ELR (cell line): ENCODE measurements around the gene IQSEC1.

Source experiments
- DNase-seq: peaks from one replicate; pipeline ENCODE4 v3.0.0-alpha.2; 2015; ENCODE audit warnings: low read depth

IQSEC1 gene

DNA sequence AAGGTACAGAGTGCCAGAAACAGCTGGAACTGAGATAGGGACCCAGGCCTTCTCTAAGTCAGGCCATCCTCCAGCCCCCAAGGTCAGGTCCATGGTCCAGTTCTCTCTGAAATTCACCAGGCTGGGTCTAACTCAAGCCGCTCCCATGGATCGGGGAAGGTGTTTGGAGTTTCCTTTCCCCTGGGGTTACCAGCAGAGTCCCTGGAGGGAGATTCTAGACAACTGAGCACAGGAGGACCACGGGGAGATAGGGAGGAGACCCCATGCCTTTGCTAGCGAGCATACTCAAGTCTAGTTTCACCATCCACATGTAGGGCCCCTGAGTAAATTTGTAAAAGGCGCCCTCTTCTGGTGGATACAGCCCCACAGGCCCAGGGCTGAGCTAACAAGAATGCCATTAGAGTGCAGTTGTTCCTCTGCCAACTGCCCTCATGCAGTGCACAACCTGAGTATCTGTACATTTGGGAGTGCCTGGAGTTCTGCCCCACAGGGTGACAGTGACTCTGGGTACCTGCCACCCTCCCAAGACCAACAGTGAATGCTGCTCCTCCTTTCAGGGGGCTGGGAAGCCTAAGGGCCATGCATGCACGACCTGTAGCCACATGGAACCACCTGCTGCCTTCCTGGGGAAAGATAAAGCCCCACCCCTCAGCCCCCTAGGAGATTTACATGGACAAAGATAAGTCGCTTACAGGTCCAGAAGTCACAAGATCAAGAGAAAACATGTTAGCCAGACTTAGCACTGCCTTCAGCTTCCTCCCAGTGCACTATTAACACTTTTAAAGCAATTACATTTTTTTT lies 89.0 kb downstream of the IQSEC1 start:
- DNase-seq = peak; percentile 65

DNA sequence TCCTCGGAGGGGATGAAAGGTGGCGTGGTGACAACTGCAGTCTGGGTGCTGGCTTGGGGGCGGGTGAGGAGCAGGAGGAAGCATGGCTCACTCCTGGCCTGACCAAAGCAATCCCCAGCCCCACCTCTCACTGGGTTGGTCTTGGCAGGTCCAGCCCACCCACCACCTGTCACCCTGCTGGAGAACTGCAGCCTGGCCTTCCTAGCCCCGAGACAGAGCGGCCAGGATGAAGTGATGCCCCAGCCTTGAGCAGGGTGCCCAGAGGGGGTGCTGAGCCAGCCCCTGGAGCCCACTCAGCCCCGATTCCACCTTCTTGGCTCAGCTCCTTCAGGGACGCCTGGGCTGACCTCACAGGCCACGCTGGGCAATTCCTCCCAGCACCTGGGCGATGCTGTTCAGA lies 89.9 kb downstream of the IQSEC1 start:
- DNase-seq = no peak

DNA sequence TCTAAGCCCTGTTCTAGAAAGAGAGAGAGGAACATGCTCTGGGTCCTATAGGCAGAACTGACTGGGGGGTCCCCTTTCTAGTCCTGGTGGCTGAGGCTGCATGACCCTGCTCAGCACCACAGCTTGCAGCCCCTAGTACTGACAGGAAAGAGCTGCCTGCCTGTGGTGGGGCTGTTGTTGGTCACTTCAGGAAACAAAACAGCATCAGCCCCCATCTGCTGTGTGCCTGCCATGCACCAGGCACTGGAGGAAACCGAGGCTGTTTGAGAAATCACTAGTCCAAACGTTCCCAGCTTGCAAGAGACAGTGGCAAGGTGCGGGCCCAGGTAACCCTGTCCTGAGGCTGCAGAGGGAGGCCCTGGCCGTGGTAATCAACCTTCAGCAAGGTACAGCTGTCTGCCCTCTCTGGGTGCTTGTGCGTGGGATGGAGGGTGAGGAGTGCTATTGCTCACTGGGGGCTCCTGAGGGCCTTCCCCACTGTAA lies 90.6 kb downstream of the IQSEC1 start:
- no peak for DNase-seq

DNA sequence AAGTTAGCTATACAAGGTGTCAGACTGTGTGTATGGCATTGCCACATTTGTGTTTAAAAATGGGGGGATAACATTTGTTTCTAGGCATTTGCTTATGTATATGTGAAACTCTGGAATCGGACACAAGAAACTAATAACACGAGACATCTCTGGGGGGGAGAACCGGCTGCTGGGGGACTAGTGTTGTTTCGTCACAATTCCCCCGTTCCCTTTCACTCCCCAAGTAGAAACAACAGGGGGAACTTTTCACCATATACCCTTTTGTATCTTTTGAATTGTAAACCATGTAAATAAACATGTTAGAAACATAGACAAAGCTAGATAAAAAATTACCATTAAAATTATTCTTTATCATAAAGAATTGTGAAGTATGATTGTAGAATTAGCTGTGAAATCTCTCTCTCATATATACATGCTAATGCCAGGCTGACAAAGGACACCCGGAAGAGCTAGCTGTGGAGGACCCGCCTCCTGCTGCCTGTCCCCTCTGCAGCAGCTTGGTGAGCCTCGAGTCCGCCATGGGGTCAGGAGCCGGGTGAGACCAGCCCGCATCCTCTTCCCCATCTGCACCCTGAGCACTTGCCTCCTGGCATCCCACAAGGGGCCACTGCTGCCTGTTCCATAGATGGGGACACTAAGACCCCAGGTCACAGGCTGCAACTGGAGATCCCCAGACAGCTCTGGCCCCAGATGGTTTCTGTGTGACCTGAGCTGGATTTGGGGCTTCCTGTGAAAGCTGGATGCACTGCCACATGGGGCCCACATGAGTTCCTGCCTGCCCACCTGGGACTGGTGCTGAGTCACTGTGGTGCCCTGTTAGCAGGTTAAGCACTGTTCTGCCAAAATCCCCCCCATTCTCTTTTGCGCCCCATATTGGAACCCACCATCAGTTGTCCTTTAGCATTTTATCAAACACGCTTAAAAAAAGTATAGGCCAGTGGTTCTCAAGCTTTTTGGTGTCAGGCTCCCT lies 91.6 kb downstream of the IQSEC1 start:
- DNase-seq = no peak

DNA sequence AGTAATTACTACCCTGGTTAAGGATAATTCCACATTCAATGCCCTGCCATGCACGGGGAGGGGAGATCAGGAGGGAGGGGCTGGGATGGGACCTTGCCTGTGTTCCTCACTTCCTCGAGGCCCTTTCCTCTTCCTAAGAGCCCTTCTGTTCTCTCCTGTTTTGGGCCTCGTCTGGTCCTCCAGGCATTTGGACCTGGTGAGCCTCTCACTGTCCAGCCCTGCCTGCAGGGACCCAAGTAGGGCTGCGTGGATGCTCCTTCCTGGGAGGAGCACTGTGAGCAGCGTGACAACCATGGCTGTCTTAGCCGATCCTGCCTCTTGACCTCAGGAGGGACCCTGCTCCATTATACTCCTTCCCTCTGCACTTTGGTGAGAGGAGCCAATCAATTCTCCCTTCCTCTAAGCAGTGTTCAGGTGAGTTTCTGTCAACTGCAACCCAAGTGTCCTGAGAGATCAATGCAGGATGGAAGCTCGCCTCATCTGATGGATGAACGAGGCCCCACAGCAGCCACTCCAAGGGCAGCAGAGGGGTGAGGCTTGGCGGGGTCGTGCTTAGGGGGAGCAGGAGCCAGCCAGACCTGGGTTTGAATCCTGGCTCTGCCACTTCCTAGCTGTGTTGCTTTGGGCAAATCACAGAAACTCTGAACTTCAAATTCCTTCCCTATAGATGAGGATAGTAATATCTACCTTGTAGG lies 92.5 kb downstream of the IQSEC1 start:
- DNase-seq = no peak

DNA sequence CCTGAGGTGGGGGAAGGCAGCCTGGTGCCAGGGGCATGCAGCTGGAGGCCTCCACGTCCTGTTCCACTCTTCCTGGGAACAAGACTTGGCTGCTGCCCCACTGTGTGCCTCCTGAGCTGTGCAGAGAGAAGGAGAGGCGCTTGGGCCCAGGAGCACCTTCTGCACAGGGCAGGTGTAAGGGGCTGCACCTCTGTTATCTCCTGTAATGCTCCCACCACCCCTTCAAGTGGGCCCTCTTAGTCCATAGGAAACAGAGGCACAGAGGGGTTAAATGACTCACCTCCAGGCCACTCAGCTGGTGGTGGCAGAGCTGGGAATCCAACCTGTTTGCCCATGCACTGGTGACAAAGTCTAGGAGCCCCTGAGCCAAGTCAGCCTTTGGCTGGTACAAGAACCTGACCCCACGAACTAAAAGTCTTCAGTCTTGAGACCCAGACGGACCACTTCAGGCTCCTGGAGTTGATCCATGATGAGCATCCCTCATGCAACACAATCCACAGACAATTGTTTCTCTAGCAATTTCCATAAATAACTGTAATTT lies 93.2 kb downstream of the IQSEC1 start:
- no peak for DNase-seq

DNA sequence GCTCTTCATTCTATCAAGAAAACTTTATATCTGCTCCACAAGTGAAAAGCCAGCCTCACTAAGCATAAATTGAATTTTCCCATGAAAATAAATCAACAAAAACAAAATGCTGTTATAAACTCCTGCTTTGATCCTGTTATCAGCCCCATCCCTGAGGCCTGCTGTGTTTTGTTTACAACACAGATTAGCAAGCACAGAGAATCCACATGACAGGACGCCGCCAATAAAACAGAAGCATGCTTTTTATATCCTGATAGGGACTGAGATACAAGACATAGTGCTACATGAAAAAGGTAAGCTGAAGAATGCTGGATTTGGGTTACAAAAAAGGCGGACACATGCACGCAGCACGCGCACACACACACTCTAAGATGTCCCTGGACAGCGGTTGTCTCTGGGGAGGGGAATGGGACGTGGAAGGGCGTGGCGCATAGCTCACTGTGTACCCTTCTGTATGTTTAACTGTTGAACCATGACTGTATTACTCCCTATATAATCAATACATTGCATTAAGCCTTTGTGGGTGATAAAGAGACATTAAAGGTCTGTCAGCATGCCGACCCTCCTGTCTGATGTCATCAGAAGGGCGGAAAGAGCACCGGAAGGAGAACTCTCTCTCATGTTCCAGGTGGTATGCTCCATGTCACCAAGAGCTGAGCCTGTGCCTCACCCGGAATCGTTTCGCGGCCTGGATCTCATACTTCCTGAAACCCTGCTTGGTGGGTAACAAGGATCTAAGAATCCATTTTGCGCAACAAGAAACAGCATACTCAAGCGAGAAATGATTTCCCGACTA lies 93.9 kb downstream of the IQSEC1 start:
- DNase-seq = no peak

DNA sequence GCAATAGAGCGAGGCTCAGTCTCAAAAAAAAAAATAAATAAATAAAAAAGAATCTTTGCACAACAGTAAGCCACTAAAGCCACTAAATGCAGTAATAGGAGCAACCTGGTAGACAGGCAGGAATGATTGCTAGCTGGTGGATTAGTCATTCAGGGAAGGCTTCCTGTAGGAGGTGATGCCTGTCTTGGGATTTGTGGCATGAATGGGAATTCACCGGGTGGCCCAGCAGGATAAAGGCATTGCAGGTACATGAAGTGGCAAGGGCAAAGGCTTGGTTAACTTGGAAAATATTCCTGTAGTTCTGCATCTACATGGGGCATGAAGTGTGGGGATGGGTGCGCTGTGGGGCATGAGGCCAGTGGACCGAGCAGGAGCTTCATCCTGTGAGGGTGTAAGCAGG lies 94.5 kb downstream of the IQSEC1 start:
- no peak for DNase-seq

DNA sequence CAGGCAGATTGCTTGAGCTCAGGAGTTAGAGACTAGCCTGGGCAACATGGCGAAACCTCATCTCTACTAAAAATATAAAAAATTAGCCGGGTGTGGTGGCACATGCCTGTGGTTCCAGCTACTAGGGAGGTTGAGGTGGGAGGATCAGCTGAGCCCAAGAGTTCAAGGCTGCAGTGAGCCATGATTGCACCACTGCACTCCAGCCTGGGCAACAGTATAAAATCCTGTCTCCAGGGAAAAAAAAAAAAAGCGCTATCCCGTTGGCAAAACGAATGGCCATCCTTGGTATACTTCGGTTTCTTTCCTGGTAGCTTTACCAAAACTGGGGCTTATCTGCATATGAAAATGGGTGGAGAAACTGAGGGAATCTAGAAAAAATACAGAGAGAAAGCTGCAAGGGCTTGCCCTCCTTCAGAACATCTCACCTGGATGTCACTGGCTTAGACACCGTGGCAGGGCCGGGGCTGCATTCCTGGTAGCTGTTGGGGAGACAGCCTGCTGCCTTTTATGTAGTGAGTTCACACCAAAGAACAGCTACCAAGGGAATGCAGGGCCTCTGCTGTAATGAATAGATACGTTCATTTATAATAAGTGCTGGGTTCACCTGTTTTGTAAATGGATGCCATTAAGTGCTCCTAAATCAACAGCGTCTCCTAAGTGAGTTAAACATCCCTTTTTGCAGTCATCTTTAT lies 96.0 kb downstream of the IQSEC1 start:
- no peak for DNase-seq

DNA sequence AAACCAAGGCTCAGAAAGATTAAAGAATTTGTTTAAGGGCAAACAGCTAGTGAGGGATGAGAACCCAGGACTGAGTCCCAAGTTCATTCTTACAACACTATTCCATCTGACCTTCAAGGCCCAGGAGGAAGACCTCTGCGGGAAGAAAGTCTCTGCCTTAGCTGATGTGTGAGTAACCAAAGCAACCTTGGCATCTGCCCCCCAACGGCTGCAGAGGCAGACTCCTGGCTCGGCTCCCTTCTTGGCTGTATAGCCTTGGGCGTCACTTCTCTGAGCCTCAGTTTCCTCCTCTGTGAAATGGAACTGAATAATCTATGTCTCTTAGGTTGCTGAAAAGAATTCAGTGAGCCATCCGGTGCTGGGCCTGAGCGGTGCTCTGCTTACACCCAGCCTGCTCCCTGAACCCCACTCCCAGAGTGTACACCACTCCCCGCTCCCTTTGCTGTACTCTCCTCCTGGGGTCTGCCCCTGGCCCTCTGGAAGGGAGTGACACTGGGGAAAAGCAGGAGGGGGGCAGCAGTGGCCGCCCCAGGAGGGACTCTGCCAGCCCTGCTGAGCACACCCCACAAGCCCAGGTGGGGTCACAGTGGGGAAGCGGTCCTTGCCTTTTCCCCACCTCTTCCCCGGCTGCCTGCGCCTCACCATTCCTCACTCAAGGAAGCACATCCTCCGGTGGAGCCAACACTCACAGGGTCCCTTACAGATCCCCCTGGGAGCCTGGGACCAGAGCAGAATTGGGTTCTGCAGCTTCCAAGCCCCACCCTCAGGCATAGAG lies 97.3 kb downstream of the IQSEC1 start:
- DNase-seq = no peak

DNA sequence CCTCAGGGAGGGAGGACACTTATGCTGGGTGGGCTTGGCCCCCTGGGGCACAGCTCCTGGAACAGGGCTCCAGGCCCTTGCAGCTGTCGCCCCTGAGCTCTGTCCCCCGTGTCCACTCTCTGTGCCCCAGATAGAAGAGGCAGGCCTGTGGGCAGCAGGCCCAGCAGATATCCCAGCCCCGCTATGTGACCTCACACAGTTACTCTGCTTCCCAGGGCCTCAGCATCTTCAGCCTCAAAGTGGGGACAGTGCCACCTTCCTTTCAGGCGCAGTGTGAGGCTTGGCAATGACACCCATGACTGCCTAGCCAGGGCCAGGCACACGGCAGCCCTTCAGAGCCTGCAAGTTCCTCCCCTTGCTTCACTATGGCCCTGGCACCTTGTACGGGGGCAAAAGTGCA lies 98.4 kb downstream of the IQSEC1 start:
- DNase-seq = no peak

DNA sequence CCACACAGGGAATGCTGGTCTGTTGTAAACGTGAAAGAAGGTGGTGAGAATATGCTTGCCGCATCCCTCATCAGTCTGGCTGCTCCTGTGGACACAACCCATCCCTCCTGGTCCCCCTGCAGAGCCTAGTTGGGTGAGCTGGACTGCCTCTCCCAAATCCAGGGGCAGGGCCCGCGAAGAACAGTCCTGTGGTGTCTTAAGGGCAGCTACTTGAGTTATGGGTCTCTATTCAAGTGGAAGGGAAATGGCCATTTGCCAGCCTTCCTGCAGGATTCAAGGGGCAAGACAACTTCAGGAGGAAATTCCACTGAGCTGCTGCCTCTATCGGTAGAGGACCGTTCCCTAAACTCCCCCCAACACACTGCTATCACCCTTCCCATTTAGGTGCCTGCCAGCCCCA lies 98.9 kb downstream of the IQSEC1 start:
- no peak for DNase-seq

DNA sequence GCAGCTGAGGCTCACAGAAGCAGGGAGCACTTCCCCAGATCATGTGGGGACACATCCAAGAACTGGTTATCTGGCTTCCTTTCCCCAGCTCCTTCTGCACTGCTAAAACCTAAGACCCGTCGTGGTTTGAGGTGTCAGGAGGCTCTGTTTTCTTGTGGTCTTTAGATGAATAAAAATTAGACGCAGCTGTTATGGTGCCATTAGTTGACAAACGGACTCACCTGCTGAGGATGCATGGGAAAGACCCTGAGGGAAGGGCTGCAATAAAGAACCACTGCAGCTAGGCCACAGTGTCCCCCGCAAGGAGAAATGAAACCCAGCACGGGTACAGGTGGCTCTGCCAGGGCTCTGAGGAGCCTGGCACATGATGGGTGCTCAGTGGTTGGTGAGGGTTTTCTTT lies 99.4 kb downstream of the IQSEC1 start:
- no peak for DNase-seq

DNA sequence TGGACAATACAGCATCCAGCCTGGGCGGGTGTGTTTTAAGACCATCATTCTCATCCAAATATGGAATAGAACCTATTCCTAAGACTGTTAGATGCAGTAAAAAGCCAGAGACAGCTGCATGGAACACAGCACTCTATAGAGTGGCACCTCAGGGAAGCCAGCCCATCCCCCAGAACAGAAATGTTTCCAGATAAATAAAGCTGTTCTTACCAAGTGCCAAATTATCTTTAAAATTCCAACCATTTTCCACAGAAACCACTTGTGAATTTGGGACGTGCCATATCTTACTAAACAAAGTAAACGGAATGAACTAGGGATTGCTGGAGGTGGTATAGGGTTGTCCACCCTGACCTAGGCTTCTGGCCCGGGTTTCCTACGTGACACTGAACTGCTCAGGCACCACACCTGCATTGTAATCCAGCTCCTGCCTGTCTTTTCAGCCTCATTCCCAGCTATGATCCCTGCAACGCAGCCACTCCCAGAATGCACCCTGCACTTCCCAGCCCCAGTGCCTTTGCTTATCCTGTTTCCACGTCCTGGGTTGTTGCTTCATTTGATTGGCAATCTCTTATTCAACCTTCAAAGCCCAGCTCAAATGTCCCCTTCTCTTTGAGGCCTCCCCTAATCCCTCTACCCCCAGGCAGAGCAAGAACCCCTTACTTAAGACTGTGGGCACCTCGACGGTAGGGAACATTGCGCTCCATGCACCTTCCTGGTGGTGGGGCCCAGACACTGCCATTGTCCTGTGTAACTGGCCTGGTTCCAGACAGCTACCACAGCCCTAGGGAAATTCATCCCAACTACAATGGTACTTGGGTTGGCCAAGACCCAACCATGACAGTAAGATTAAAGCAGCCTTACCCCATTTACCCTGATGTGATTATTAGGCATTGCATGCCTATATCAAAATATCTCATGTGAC lies 100.2 kb downstream of the IQSEC1 start:
- no peak for DNase-seq

DNA sequence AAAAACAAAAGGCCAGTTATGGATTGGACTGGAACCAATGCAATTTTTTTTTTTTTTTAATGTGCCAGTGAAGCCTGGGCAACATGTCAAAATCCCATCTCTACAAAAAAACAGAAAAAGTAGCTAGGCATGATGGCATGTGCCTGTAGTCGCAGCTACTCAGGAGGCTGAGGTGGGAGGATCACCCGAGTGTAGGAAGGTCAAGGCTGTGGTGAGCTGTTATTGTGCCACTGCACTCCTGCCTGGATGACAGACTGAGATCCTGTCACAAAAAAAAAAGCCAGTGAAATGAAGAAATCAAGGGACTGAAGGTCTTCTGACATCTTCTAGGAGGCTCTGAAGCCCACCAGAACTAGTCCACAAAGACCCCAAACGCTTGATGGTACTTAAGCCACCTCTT lies 101.2 kb downstream of the IQSEC1 start:
- DNase-seq = no peak

DNA sequence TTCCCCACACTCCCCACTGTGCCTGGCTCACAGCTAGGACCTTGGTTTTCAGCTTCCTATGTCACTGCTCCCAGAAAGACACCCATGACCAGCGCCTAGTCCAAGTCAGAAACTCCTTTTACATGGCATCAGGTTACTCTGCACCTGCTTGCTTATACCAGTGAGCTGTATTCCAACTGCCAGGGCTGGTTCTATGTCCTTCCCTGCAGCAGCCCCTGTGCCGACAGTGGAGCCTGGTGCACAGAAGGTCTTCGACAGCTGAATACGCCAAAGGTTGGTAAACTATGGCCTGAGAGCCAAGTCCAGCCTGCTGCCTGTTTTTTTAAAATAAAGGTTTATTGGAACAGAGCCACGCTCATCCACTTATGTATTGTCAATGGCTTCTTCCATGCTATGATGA lies 102.5 kb downstream of the IQSEC1 start:
- no peak for DNase-seq

DNA sequence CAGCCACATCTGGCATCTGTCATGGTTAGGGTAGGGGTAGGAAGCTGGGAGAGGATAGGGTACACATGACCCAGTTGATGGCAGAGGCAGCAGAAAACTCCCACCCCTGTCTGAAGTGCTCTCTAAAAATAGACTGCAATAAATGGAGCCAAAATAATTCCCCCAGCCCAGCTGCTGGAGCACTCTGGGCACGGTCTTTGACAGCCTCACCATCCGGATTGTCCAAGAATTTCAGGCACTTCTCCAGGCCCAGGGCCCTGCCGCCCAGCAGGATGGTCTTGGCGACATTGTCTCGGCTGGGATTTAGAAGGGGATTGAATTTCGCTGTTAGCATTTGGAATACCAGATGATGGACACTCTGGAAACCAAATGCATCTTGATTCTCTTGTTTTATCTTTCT lies 103.7 kb downstream of the IQSEC1 start:
- no peak for DNase-seq

DNA sequence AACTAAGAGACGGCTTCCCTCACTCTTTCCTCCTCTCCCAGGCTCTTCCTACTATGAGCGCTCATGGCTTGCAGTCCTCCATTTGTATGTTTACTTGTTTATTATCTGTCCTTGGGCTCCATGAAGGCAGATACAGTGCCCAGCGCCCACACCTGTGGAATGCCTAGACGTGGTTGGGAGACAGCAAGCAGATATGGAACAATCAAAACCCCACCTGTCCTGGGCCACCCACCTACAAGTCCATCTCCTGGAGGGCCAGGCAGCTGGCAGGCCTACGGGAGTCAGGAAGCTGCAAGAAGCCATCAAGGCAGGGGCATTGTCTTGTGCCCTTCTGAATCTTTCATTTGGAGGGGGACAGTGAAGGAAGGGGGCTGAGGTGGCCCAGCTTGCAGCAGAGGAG lies 104.7 kb downstream of the IQSEC1 start:
- no peak for DNase-seq
